K562 (cell line): ENCODE data around the gene UBE2L3. TPM values are rescaled to one million over a fixed set of nuclear protein-coding genes. Genes with fewer than 3 reads are reported as not detected.

ENCODE experiments used
- HDAC3 ChIP-seq: fragments of 450-650 bp; IDR thresholded peaks from 2 replicates; pipeline ENCODE4 v1.6.1; 2018; ENCODE audit warnings: borderline replicate concordance, mild to moderate bottlenecking, moderate library complexity; ENCODE audit not compliant: partially characterized antibody
- HNRNPLL ChIP-seq: fragments of 200-400 bp; formaldehyde crosslinking; IDR thresholded peaks from 2 replicates; pipeline ENCODE4 v1.6.1; 2017; ENCODE audit warnings: low read length, low read depth, mild to moderate bottlenecking; ENCODE audit not compliant: poor library complexity, severe bottlenecking
- KAT8 ChIP-seq: fragments of 450-650 bp; IDR thresholded peaks from 2 replicates; pipeline ENCODE4 v1.6.1; 2016; ENCODE audit warnings: low read depth, mild to moderate bottlenecking
- MAZ ChIP-seq, 2 experiments: fragments of 450-650 bp in 1 of 2; sonication (generic) in 1 of 2; formaldehyde crosslinking; IDR thresholded peaks in 1 of 2; conservative IDR thresholded peaks in 1 of 2; 2 replicates each; pipeline versions ENCODE4 v1.4.0 to v1.5.0; 2020; ENCODE audit warnings: mild to moderate bottlenecking in 1 of 2, missing genetic modification reagents in 1 of 2
- MYNN ChIP-seq, 2 experiments: sonication (generic); formaldehyde crosslinking in 1 of 2; IDR thresholded peaks; 2 replicates each; pipeline versions ENCODE4 v1.5.0 to v1.6.1; 2016 to 2020; ENCODE audit warnings: antibody characterized with exemption in 1 of 2, missing genetic modification reagents in 1 of 2
- NUFIP1 ChIP-seq: fragments of 450-650 bp; IDR thresholded peaks from 2 replicates; pipeline ENCODE4 v1.6.1; 2018; ENCODE audit not compliant: partially characterized antibody
- POU5F1 ChIP-seq: fragments of 150-350 bp; IDR thresholded peaks from 2 replicates; pipeline ENCODE4 v1.6.1; 2014; ENCODE audit warnings: borderline replicate concordance, low read length, low read depth, mild to moderate bottlenecking; ENCODE audit not compliant: partially characterized antibody
- PRMT5 ChIP-seq: sonication (generic); formaldehyde crosslinking; IDR thresholded peaks from 2 replicates; pipeline ENCODE4 v1.5.0; 2020; ENCODE audit warnings: missing genetic modification reagents
- SRF ChIP-seq, 2 experiments: fragments of 250-450, 450-650 bp in 1 of 2; sonication (Bioruptor Pico) in 1 of 2; sonication (generic) in 1 of 2; formaldehyde crosslinking; IDR thresholded peaks; 2 replicates each; pipeline versions ENCODE4 v1.5.0 to v1.5.1; 2020 to 2022; ENCODE audit warnings: mild to moderate bottlenecking in 1 of 2, missing genetic modification reagents in 1 of 2
- TAF15 ChIP-seq: fragments of 200-400 bp; formaldehyde crosslinking; IDR thresholded peaks from 2 replicates; pipeline ENCODE4 v1.6.1; 2017; ENCODE audit warnings: mild to moderate bottlenecking, low read depth, low read length, moderate library complexity
- ZFP36 ChIP-seq: fragments of 150-350 bp; IDR thresholded peaks from 2 replicates; pipeline ENCODE4 v1.6.1; 2018; ENCODE audit warnings: low read length, low read depth; ENCODE audit not compliant: partially characterized antibody
- ZNF232 ChIP-seq: sonication (generic); formaldehyde crosslinking; IDR thresholded peaks from 2 replicates; pipeline ENCODE4 v1.8.0; 2022; ENCODE audit warnings: mild to moderate bottlenecking, missing genetic modification reagents
- ZNF311 ChIP-seq: fragments of 250-450 bp; sonication (Bioruptor Pico); IDR thresholded peaks from 2 replicates; pipeline ENCODE4 v1.4.0; 2020; ENCODE audit warnings: mild to moderate bottlenecking, moderate library complexity
- ZNF699 ChIP-seq: fragments of 250-450 bp; sonication (Bioruptor Pico); IDR thresholded peaks from 2 replicates; pipeline ENCODE4 v1.8.0; 2021; ENCODE audit warnings: mild to moderate bottlenecking, moderate library complexity; ENCODE audit not compliant: insufficient replicate concordance
- ZNF778 ChIP-seq: fragments of 450-650 bp; formaldehyde crosslinking; IDR thresholded peaks from 2 replicates; pipeline ENCODE4 v1.4.0; 2020; ENCODE audit warnings: mild to moderate bottlenecking, moderate library complexity
- polyA plus RNA-seq, 8 experiments: library from polyadenylated mRNA; depleted of rRNA in 4 of 8; stranded (reverse) in 5 of 8; unstranded in 3 of 8; fragments of >200 nt; fragmentation: Nextera tagmentation in 2 of 8; fragmentation: Illumina TruSeq in 1 of 8; extraction: Ambion mirVana in 2 of 8; extraction: Trizol in 1 of 8; gene quantifications; 2 replicates each; pipeline versions ENCODE4 v1.2.1 to v1.2.3, GENCODE V29; 2011 to 2014; ENCODE audit warnings: inconsistent platforms in 1 of 8, missing spikeins in 1 of 8
- total RNA-seq, 7 experiments: library from RNA; depleted of rRNA in 6 of 7; stranded (reverse); fragments of >200 nt in 6 of 7; fragmentation: Illumina TruSeq in 2 of 7; extraction: Trizol in 2 of 7; gene quantifications; 2 replicates each; pipeline versions ENCODE4 v1.2.1 to v1.2.3, GENCODE V29; 2011 to 2021; ENCODE audit warnings: low replicate concordance in 1 of 7
- TF ChIP-seq, protein P1 (sequence below): fragments of 250-450 bp; sonication (Bioruptor Pico); IDR thresholded peaks from 2 replicates; pipeline ENCODE4 v1.8.0; 2022; ENCODE audit warnings: inconsistent platforms
- TF ChIP-seq, protein P2 (sequence below): sonication (generic); formaldehyde crosslinking; IDR thresholded peaks from 2 replicates; pipeline ENCODE4 v1.8.1; 2022; ENCODE audit warnings: missing genetic modification reagents
- TF ChIP-seq, protein P3 (sequence below): fragments of 250-450 bp; sonication (Bioruptor Pico); IDR thresholded peaks from 2 replicates; pipeline ENCODE4 v1.9.0; 2021; ENCODE audit warnings: mild to moderate bottlenecking, inconsistent platforms
- TF ChIP-seq, protein P4 (sequence below): fragments of 200-400 bp; formaldehyde crosslinking; IDR thresholded peaks from 2 replicates; pipeline ENCODE4 v1.6.1; 2017; ENCODE audit warnings: mild to moderate bottlenecking, low read depth, low read length, moderate library complexity

The UBE2L3 gene
- total and polyA plus RNA-seq, 9 of the 15 experiments (the other 6 are each of a cell fraction or from before 2014, with no cell fraction given): 215 to 625 (median 285) TPM

DNA sequence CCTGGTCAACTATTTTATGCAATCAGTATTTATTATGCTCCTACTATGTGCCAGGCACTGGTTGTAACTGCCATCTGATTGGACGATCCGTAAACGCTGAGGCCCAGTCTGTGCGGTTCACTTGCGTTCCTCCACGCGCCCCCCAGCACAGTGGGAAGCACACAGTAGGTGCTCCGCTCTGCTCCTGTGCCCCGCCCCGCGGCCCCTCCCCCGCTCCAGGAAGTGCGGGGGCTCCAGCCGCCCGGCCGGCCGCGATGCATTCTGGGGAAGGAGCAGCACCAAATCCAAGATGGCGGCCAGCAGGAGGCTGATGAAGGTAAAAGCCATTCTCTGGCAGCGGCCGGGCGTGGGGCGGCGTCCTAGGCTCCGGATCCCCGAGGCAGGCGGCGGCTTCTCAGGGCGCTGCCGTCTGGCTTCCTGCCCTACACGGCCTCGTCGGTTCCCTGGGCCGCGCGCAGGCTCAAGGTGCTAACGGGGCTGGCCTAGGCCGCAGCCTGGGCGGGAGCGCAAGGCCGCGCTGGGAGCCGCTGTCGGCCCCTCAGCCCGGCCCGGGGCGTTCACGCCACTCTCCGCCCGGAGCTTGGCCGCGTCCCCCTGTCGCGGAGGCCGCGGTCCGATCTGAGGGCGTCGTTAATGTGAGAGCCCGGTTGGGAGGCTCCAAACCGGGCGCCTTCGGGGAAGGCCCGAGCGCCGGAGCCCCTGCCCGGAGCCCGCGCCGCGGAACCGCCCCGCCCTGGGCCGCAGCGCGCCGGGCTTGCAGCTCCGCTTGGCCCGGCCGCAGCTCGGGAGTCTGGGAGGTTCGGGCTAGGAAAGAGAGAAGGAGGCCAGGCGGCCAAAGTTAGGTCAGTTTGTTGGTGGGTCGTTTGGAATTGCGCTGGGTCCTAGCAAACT, at the start of gene UBE2L3 (continued):
- peak; percentile 92 for TF ChIP-seq ZNF311
- no peak for TF ChIP-seq POU5F1
- TF ChIP-seq, protein P1, sequence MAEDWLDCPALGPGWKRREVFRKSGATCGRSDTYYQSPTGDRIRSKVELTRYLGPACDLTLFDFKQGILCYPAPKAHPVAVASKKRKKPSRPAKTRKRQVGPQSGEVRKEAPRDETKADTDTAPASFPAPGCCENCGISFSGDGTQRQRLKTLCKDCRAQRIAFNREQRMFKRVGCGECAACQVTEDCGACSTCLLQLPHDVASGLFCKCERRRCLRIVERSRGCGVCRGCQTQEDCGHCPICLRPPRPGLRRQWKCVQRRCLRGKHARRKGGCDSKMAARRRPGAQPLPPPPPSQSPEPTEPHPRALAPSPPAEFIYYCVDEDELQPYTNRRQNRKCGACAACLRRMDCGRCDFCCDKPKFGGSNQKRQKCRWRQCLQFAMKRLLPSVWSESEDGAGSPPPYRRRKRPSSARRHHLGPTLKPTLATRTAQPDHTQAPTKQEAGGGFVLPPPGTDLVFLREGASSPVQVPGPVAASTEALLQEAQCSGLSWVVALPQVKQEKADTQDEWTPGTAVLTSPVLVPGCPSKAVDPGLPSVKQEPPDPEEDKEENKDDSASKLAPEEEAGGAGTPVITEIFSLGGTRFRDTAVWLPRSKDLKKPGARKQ: no peak
- TF ChIP-seq ZNF232 (CRISPR knock-in tag): peak; percentile 96
- no peak for TF ChIP-seq PRMT5 (CRISPR knock-in tag)
- TF ChIP-seq, protein P2, sequence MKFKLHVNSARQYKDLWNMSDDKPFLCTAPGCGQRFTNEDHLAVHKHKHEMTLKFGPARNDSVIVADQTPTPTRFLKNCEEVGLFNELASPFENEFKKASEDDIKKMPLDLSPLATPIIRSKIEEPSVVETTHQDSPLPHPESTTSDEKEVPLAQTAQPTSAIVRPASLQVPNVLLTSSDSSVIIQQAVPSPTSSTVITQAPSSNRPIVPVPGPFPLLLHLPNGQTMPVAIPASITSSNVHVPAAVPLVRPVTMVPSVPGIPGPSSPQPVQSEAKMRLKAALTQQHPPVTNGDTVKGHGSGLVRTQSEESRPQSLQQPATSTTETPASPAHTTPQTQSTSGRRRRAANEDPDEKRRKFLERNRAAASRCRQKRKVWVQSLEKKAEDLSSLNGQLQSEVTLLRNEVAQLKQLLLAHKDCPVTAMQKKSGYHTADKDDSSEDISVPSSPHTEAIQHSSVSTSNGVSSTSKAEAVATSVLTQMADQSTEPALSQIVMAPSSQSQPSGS: no peak
- no peak for TF ChIP-seq HNRNPLL
- TF ChIP-seq KAT8: no peak
- TF ChIP-seq SRF (CRISPR knock-in tag; IDR thresholded peaks at IDR 0.05): peak in 1 of 2 experiments; percentile 56; a peak in 1 of 4 replicates
- TF ChIP-seq ZNF699 (CRISPR knock-in tag): no peak
- no peak for TF ChIP-seq MYNN (IDR thresholded peaks at IDR 0.05)
- TF ChIP-seq MYNN (CRISPR knock-in tag; IDR thresholded peaks at IDR 0.05): no peak
- no peak for TF ChIP-seq ZFP36
- TF ChIP-seq, protein P3, sequence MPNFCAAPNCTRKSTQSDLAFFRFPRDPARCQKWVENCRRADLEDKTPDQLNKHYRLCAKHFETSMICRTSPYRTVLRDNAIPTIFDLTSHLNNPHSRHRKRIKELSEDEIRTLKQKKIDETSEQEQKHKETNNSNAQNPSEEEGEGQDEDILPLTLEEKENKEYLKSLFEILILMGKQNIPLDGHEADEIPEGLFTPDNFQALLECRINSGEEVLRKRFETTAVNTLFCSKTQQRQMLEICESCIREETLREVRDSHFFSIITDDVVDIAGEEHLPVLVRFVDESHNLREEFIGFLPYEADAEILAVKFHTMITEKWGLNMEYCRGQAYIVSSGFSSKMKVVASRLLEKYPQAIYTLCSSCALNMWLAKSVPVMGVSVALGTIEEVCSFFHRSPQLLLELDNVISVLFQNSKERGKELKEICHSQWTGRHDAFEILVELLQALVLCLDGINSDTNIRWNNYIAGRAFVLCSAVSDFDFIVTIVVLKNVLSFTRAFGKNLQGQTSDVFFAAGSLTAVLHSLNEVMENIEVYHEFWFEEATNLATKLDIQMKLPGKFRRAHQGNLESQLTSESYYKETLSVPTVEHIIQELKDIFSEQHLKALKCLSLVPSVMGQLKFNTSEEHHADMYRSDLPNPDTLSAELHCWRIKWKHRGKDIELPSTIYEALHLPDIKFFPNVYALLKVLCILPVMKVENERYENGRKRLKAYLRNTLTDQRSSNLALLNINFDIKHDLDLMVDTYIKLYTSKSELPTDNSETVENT (CRISPR knock-in tag): no peak
- no peak for TF ChIP-seq TAF15
- no peak for TF ChIP-seq HDAC3
- TF ChIP-seq, protein P4, sequence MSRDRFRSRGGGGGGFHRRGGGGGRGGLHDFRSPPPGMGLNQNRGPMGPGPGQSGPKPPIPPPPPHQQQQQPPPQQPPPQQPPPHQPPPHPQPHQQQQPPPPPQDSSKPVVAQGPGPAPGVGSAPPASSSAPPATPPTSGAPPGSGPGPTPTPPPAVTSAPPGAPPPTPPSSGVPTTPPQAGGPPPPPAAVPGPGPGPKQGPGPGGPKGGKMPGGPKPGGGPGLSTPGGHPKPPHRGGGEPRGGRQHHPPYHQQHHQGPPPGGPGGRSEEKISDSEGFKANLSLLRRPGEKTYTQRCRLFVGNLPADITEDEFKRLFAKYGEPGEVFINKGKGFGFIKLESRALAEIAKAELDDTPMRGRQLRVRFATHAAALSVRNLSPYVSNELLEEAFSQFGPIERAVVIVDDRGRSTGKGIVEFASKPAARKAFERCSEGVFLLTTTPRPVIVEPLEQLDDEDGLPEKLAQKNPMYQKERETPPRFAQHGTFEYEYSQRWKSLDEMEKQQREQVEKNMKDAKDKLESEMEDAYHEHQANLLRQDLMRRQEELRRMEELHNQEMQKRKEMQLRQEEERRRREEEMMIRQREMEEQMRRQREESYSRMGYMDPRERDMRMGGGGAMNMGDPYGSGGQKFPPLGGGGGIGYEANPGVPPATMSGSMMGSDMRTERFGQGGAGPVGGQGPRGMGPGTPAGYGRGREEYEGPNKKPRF: no peak
- no peak for TF ChIP-seq ZNF778
- peak in 1 of 2 experiments; percentile 100; a peak in 2 of 4 replicates for TF ChIP-seq MAZ (CRISPR knock-in tag; conservative IDR thresholded peaks at IDR 0.05 in 1 of 2, IDR thresholded peaks at IDR 0.05 in 1 of 2)
- TF ChIP-seq NUFIP1: no peak
